C1 segment of cervical spinal cord (tissue), 14 donors: ENCODE data around the gene TPRG1.

ENCODE experiments used
- DNase-seq, 14 donors: peaks; one replicate each; lab custom pipeline; 2025; lab: John Stamatoyannopoulos, UW

The TPRG1 gene

GRCh38 chr3:189171707-189172106 is at the start of gene TPRG1:
Gene TPRG1, plus strand, starts transcription at chr3:189171971. Its CDS starts 35,414 bp downstream, at chr3:189207385.
- no peak for DNase-seq

- DNase-seq: no peak
These were observed 49.7 kb upstream of the TPRG1 start for GRCh38 chr3:189122110-189122509.

GRCh38 chr3:189122526-189123205 is 49.1 kb upstream of the TPRG1 start:
- DNase-seq: no peak

GRCh38 chr3:189123595-189124387 is 48.0 kb upstream of the TPRG1 start:
- DNase-seq: peak in 4 of 14 donors; percentile 2 to 79 (median 4)

GRCh38 chr3:189132231-189132671 is 39.5 kb upstream of the TPRG1 start:
- peak in 1 of 14 donors; percentile 15 for DNase-seq

GRCh38 chr3:189132839-189133238 is 38.9 kb upstream of the TPRG1 start:
- no peak for DNase-seq

GRCh38 chr3:189133768-189134167 is 38.0 kb upstream of the TPRG1 start:
- no peak for DNase-seq

- no peak for DNase-seq
These were observed 34.4 kb upstream of the TPRG1 start for GRCh38 chr3:189137416-189137815.

- no peak for DNase-seq
These were observed 32.7 kb upstream of the TPRG1 start for GRCh38 chr3:189138901-189139610.

- DNase-seq: peak in 1 of 14 donors; percentile 84
These were observed 32.2 kb upstream of the TPRG1 start for GRCh38 chr3:189139611-189139940.

GRCh38 chr3:189142527-189142926 is 29.2 kb upstream of the TPRG1 start:
- peak in 1 of 14 donors; percentile 51 for DNase-seq

GRCh38 chr3:189143321-189143720 is 28.4 kb upstream of the TPRG1 start:
- DNase-seq: no peak

GRCh38 chr3:189143771-189144170 is 28.0 kb upstream of the TPRG1 start:
- DNase-seq: no peak

- DNase-seq: no peak
These were observed 27.1 kb upstream of the TPRG1 start for GRCh38 chr3:189144645-189145044.

GRCh38 chr3:189146848-189147247 is 24.9 kb upstream of the TPRG1 start:
- no peak for DNase-seq

- peak in 9 of 14 donors; percentile 18 to 55 (median 25) for DNase-seq
These were observed 23.7 kb upstream of the TPRG1 start for GRCh38 chr3:189148081-189148507.

- DNase-seq: no peak
These were observed 22.6 kb upstream of the TPRG1 start for GRCh38 chr3:189149203-189149602.

- peak in 4 of 14 donors; percentile 16 to 100 (median 42) for DNase-seq
These were observed 14.4 kb upstream of the TPRG1 start for GRCh38 chr3:189157232-189158007.

GRCh38 chr3:189158034-189158433 is 13.7 kb upstream of the TPRG1 start:
- DNase-seq: no peak

- no peak for DNase-seq
These were observed 11.1 kb upstream of the TPRG1 start for GRCh38 chr3:189160519-189161309.
